SW480 (cell line): Measurements from ENCODE around the gene TM7SF2.
A peak's percentile ranks its signal among the peaks of the same experiment; 100 is the strongest.

Source experiments
- DNase-seq: peaks from one replicate; pipeline ENCODE4 v3.0.0-alpha.2; 2016; ENCODE audit warnings: low spot score

Gene TM7SF2

GRCh38 chr11:65090628-65091027 is 21.0 kb upstream of the TM7SF2 start:
- no peak for DNase-seq

GRCh38 chr11:65095427-65095826 is 16.2 kb upstream of the TM7SF2 start:
- no peak for DNase-seq

GRCh38 chr11:65095974-65096806 is 15.5 kb upstream of the TM7SF2 start, which contains the start of gene VPS51:
Gene VPS51, plus strand, starts transcription at chr11:65096214. Its CDS starts 37 bp downstream, at chr11:65096251.
- DNase-seq = peak; percentile 94

- DNase-seq = no peak
These were observed 14.7 kb upstream of the TM7SF2 start for GRCh38 chr11:65096926-65097325.

GRCh38 chr11:65100674-65101350 is 10.9 kb upstream of the TM7SF2 start:
- DNase-seq = no peak

- no peak for DNase-seq
These were observed 9.3 kb upstream of the TM7SF2 start for GRCh38 chr11:65102142-65103095.

GRCh38 chr11:65103476-65103875 is 8.2 kb upstream of the TM7SF2 start:
- DNase-seq = no peak

- no peak for DNase-seq
These were observed 7.0 kb upstream of the TM7SF2 start for GRCh38 chr11:65104628-65105027.

- no peak for DNase-seq
These were observed 4.6 kb upstream of the TM7SF2 start for GRCh38 chr11:65107078-65107477.

GRCh38 chr11:65107751-65108468 is 3.8 kb upstream of the TM7SF2 start:
- no peak for DNase-seq

- DNase-seq = no peak
These were observed 3.1 kb upstream of the TM7SF2 start for GRCh38 chr11:65108469-65109123.

GRCh38 chr11:65109231-65110198 is 2.2 kb upstream of the TM7SF2 start:
- no peak for DNase-seq

GRCh38 chr11:65110354-65110861 is 1.3 kb upstream of the TM7SF2 start:
- DNase-seq = peak; percentile 79

- DNase-seq = no peak
These were observed 421 bp upstream of the TM7SF2 start for GRCh38 chr11:65111159-65111743.

- DNase-seq = peak; percentile 61
These were observed 1.1 kb downstream of the TM7SF2 start for GRCh38 chr11:65112546-65113360.

- DNase-seq = no peak
These were observed 1.7 kb downstream of the TM7SF2 start for GRCh38 chr11:65113361-65113756.

GRCh38 chr11:65113839-65114238 is 2.2 kb downstream of the TM7SF2 start:
- no peak for DNase-seq

- DNase-seq = no peak
These were observed 3.0 kb downstream of the TM7SF2 start for GRCh38 chr11:65114538-65115171.
